Left kidney (tissue), 2 donors: ENCODE data around the gene SH3GL3. TPM values are rescaled to one million over a fixed set of nuclear protein-coding genes. Genes with fewer than 3 reads are reported as not detected.
A peak's percentile ranks its signal among the peaks of the same experiment; 100 is the strongest.

ENCODE experiments used
- DNase-seq: peaks from one replicate; pipeline ENCODE4 v3.0.0-alpha.2; 2013
- polyA plus RNA-seq: library from polyadenylated mRNA; unstranded; fragments of 120-200 nt; gene quantifications from one replicate; pipeline ENCODE4 v1.2.1, GENCODE V29; 2013; ENCODE audit not compliant: insufficient read length

The SH3GL3 gene
- polyA plus RNA-seq, 1 donor, result 14.2 TPM

DNA sequence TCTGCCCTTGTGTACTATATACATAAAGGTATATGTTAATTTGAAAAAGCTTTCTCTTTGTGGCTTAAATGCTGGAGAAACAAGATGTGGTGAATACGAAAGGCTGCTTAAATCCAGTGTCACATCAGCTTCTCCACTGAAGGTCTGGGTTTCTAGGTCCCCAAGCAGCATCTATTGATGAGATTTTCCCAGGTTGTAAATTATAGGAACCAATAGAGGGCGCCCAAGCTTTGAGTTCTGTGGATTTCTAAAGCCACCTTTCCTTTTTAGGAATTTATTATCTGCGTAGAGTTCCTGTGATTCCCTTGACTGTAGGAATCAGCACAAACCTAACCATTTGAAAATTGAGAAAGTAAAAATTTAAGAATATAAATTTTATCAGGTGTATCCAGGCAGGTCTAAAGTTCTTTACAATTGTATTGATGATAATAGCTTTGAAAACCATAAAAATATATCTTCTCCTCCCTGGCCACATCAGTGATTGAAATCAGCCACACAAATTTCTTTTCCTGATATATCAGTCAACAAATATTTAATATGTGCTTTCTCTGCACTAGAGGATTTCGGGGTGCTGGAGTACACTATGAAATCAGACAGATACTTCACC is 118.5 kb downstream of the SH3GL3 start:
- DNase-seq, result no peak

DNA sequence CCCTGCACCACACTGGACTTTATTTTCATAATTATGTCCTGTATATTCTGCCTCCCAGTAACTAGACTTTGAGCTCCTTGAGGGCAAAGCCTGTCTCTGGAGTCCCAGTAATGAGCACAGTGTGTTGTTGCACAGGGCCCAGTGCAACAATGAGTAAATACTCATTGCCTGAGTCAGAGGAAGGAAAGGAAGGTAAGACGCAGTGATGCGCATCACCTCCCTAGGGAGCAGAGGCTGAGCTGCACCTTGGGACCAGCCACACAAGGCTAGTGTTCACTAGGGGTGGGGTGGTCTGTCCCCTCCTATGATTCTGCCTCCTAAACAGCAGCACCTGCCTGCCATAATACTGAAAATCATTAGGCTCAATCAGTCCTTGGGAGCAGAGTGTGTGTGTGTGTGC is 120.2 kb downstream of the SH3GL3 start:
- DNase-seq, result no peak

DNA sequence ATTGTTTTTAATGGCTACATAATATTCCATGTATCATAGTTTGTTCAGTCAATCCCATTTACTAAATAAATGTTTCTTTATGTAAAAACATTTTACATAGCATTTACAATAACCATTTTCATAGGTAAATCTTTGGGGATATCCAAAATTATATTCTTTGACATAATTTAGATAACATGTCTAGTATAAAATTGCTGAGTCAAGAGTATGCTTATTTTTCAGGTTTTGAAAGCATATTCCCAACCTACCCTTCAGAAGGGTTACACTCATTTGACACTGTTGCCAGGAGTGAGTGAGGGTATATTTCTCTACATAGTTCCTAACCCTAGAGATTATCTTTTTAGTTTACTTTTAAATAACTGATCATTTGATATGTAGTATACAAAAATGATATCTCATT is 122.2 kb downstream of the SH3GL3 start:
- no peak for DNase-seq

DNA sequence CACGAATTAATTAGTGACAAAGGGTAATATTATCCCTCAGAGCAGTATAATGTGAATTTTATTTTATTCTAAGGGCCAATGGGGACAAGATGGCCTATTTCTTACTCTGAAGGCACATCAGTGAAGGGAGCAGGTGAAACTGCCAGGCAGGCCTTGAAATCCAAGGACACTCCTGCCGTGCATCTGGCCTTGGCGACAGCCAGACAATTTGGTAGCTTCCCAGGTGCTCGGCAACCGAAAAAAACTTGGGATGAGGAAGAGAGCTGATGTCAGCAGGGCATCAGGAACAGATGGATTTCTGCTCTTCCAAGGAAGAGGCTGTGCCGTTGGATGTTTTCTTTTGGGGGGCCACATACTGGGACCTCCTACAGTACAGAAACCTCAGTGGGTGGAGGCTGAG is 123.6 kb downstream of the SH3GL3 start:
- no peak for DNase-seq

DNA sequence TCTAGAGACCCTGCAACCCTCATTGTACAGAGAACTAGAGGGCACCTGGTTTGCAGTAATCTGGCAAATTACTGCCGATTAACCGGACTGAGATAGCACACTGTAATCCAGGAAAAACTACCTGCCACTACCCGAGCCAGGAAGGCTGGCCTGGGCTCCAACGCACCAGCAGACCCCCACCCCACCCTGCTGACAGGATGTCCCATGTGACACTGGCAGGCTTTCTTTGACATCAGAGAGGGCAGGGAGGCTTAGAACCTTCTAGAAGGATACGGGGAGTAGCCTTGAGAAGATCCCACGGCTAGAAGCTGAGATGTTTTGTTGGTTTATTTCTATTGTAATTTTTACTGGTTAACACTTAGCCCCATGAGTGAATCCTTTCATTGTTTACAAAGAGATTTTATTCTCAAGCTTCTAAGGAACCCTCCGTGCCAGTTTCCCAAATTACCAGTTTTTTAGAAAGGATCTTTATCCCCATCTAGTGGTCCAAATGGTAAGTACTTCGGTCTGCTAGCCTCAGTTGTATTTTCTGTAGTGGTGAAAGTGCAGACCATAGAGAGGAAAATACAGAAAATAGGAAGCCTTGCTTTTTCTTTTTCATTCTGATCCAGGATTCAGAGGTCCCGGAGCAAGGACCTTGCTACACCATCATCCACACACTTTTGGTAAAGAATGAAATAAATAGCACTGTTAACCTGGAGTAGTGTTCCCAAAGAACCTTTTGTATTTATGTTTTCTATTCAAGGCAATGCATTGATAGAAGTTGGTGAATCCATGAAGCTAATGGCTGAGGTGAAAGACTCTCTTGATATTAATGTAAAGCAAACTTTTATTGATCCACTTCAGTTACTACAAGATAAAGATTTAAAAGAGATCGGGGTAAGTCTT is 124.9 kb downstream of the SH3GL3 start:
- DNase-seq, result peak; percentile 53

DNA sequence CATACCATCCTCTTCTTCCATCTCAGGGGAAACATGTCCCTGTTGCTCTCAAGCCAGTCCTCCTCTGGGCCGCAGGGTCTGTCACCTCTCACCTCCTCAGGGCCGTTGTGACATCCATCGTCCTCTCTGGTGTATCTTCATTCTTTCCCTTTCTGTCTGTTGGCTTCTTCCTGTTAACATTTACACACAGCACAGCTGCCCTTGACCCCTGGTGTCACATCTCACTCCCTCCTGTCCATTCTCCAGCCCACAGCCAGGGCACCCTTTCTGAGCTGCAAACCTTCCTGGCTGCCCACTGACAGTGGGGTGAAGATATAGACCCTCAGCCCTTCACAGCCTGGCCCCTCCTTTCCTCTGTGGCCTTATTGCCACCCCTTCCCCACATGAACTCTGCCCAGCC is 127.2 kb downstream of the SH3GL3 start:
- no peak for DNase-seq

- no peak for DNase-seq
Measured at GRCh38 chr15:83578691-83579090, 131.6 kb downstream of the SH3GL3 start.

- DNase-seq, result no peak
Measured at GRCh38 chr15:83581381-83581780, 134.2 kb downstream of the SH3GL3 start.

- no peak for DNase-seq
Measured at GRCh38 chr15:83582381-83582780, 135.2 kb downstream of the SH3GL3 start.

GRCh38 chr15:83585601-83586335 is 138.6 kb downstream of the SH3GL3 start:
- no peak for DNase-seq

- DNase-seq, result no peak
Measured at GRCh38 chr15:83587091-83587490, 139.9 kb downstream of the SH3GL3 start.

- DNase-seq, result no peak
Measured at GRCh38 chr15:83588441-83588840, 141.3 kb downstream of the SH3GL3 start.

DNA sequence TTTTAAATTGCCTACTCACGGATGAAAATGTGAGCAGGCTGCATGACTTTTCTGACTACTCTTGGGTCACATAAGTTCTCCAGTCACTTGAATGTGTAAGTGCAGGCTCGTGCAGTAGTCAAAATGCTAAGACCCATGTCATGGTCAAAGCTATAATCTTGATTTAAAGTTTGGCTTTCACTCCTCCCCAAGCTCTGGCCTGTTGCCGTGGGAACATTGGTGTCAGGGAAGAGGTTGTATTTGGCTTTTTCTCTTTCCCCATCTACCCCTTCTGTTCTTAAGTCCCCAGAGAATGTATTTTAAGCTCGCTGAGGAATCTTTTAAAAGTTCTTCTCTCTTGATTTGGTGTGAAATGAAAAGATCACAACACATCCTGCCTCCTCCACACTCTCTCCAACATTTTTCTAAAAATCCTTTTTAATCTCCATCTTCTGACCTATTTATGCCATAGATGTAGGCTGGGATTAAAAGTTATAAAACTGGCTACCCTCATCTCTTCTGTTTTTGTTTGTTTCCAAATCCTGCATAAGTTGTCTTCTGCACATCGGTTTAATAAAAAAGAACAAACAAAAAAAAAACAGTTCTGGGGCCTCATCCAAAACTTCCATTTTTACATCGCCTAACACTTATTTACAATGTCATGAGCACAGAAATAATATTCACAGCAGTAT is 145.4 kb downstream of the SH3GL3 start:
- DNase-seq, result peak; percentile 63

GRCh38 chr15:83595191-83595590 is 148.1 kb downstream of the SH3GL3 start:
- DNase-seq, result no peak

DNA sequence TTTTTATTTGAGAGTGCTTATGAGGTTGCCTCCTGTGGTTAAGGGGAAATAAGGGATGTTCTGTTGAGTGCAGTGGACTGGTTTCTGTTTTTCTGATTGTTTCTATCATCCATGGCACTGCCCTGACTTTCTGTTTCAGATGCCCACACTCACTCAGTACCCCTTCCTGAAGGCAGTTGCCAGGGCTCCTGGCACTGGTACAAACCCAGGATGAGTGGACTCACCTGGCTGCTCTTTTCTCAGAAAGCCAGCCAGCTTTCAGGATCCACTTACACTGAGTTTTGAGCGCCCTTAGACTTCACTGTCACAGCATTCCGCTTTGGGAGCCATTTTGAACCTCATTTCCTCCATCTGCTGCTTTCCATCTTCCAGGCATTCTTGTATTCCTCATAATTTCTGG is 150.9 kb downstream of the SH3GL3 start:
- no peak for DNase-seq

DNA sequence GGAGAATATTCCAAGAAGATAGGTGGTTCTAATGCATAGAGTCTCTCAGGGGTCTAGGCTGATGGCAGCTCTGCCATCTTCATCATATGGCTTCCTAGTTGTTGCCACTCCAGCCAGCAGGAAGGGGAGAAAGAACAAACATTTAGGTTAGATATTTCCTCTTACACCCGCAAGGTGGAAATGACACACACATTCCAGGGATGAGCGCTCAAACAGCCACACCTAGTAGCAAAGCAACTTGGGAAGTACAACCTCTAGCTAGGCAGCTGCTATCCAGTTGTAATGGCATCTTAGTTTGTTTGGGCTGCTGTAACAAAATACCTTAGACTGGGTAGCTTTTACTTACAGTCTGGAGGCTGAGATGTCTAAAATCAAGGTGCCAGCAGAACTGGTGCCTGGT is 154.9 kb downstream of the SH3GL3 start:
- no peak for DNase-seq

DNA sequence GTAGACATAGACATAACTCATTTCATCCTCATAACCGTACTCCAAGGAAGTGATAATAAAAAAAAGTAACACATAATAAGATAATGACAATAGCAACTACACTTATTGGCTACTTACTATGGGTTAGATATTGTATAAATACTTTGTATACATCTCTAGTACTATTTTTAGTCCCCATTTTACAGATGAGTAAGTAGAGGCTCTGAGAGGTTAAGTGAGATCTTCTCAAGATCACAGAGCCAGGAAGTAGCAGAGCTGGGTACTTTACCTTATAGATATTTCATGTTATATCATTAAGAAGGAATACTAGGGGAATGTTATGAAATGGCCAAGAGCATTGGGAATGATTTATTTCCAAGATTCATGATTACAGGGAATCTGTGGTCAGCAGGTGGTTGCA is 157.4 kb downstream of the SH3GL3 start:
- no peak for DNase-seq

GRCh38 chr15:83605111-83605945 is 158.2 kb downstream of the SH3GL3 start:
- no peak for DNase-seq

GRCh38 chr15:83610132-83610531 is 163.0 kb downstream of the SH3GL3 start:
- no peak for DNase-seq

GRCh38 chr15:83610901-83611685 is 164.0 kb downstream of the SH3GL3 start:
- no peak for DNase-seq

DNA sequence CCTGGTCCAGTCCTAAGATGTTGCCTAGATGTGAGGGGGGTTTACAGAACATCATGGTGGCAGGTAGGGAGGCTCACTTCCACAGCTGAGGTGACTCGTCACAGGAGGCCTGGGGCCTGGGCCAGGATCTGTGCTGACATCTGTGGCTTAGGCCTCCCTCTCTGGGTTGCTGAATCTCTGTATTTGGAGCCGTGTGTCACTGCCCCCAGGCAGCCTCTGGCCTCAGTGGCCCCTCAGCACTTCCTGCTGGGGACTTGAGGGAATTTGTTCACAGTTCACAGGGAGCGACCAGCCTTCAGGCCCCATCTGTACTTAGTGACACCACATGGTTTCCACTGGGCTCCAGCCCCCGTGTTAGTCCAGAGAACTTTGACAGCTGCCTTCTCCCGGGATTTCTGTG is 165.1 kb downstream of the SH3GL3 start:
- no peak for DNase-seq
